Fibroblast of mammary gland (primary cell): ENCODE measurements around the gene SPTLC2.
A peak's percentile ranks its signal among the peaks of the same experiment; 100 is the strongest.

Experiments used
- DNase-seq: peaks from one replicate; pipeline ENCODE4 v3.0.0-alpha.2; 2010; ENCODE audit warnings: low read depth
- H3K4me3 ChIP-seq: 2 replicates; pipeline ENCODE4 v1.5.1; 2011; ENCODE audit warnings: low read depth, mild to moderate bottlenecking, low read length, moderate library complexity; ENCODE audit not compliant: control insufficient read depth
- TF ChIP-seq, protein P1 (sequence below): conservative IDR thresholded peaks from 2 replicates; pipeline ENCODE4 v1.5.1; 2011; ENCODE audit warnings: low read depth, low read length, inconsistent platforms; ENCODE audit not compliant: control insufficient read depth, insufficient read depth

SPTLC2 gene

DNA sequence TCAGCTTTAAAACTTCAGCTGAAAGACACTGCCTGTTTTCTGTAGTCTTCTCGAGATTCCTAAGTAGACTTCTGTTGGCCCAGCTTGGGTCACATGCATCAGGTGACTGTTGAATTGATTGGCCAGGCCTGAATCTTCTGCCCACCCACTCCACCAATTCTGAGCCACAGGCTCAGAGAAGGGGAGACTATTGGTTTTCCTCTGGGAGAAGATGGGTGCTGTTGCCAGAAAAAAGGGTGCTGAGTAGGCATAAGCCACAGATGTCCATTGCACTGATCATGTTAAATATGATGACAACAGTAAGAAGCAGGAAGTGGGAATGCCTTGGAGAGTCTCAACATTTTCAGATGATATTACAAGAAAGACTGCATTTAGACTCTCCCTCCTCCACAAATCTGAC lies 6.8 kb upstream of the SPTLC2 start:
- no peak for DNase-seq
- TF ChIP-seq, protein P1, sequence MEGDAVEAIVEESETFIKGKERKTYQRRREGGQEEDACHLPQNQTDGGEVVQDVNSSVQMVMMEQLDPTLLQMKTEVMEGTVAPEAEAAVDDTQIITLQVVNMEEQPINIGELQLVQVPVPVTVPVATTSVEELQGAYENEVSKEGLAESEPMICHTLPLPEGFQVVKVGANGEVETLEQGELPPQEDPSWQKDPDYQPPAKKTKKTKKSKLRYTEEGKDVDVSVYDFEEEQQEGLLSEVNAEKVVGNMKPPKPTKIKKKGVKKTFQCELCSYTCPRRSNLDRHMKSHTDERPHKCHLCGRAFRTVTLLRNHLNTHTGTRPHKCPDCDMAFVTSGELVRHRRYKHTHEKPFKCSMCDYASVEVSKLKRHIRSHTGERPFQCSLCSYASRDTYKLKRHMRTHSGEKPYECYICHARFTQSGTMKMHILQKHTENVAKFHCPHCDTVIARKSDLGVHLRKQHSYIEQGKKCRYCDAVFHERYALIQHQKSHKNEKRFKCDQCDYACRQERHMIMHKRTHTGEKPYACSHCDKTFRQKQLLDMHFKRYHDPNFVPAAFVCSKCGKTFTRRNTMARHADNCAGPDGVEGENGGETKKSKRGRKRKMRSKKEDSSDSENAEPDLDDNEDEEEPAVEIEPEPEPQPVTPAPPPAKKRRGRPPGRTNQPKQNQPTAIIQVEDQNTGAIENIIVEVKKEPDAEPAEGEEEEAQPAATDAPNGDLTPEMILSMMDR: no peak
- no peak overlapping the region for H3K4me3 ChIP-seq

DNA sequence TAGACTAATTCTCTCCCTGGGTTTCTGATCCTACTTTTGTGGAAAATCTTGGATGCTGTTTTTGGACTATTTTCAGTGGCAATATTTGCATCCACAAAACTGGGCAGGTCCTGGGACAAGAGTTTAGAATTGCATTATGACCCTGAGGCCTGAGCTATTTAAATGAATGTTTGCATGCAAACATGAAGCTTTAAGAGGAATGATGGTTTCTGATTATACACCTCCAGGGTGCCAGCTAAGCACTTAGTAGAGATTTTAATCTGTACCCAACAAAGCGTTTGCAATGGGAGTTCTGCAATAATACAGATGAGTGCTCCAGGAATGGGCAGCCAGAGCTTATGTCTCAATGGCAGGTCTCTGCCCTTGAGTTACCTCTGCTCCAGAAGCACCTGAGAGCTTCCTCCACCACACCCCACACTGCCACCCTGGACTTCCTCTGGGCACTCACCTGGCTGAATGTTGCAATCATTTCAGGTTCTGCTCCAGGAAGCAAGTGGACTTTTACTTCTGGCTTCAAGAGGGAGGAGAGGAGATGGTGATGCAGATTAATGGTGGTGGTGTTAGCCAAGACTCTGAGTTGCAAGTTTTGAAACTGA lies 6.0 kb upstream of the SPTLC2 start:
- H3K4me3 ChIP-seq: no peak overlapping the region
- TF ChIP-seq, protein P1: no peak
- no peak for DNase-seq

DNA sequence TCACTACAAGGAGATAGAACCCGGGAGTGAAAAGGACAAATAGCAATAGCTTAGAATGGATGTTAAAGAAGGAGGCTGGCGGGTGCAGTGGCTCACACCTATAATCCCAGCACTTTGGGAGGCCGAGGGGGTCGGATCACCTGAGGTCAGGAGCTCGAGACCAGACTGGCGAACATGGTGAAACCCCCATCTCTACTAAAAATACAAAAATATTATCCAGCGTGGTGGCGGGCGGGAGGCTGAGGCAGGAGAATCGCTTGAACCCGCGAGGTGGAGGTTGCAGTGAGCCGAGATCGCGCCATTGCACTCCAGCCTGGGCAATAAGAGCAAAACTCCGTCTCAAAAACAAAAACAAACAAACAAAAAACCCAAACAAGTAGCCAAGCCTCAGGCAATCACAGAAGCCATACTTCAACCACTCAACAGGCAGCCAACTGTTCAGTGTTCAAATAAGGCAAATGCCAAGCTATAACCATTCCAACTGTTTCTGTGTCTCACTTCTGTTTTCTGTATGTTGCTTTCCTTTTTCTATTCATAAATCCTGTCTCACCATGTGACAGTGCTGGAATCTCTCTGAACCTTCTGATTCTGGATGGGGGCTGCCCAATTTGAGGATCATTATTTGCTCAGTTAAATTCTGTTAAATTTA lies 3.9 kb upstream of the SPTLC2 start:
- H3K4me3 ChIP-seq: no peak overlapping the region
- TF ChIP-seq, protein P1: no peak
- no peak for DNase-seq

DNA sequence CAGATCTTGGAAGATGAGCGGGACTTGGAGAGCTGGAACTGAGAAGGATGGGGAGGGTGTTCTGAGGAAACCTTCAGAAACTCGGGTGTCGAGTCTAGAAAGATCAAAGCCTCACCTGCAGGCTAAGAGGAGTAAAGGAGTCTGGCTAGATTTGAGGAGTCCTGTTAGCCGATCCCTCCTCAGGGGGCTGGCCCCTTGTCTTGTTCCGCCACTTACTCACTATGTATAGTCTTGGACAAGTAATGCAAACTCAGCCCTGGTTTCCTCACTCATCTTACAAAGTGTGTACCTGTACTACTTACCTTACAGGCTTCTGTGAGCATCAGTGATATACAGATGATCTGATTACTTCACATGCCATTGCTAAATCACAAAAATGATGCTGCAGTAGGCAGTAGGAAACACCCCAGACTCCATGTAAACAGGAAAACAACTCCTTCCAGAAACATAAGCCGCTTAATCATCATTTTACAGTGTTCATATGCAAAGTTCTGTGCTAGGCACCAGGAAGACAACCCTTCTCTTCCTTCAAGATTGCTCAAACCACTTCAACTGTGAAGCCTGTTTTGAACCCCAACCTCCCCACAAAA lies 2.0 kb upstream of the SPTLC2 start:
- TF ChIP-seq, protein P1: no peak
- no peak for DNase-seq
- H3K4me3 ChIP-seq: no peak overlapping the region

DNA sequence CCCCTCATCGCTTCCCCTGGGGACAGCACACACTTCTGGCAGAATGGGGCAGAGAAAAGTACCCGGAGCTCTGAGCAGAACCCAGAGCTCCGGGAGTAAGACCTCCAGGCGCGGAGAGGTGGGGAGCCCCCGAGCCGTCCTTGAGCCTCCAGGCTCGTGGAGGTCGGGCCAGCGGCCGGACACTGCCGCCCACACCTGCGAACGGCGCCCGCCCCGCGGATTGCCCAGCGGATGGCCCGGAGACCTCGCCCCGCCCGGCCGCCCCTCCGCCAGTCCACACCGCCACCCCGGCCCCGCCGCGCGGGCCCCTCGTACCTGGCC lies 344 bp downstream of the SPTLC2 start:
- H3K4me3 ChIP-seq: peak overlapping the region; percentile 91
- DNase-seq: no peak
- TF ChIP-seq, protein P1: no peak

DNA sequence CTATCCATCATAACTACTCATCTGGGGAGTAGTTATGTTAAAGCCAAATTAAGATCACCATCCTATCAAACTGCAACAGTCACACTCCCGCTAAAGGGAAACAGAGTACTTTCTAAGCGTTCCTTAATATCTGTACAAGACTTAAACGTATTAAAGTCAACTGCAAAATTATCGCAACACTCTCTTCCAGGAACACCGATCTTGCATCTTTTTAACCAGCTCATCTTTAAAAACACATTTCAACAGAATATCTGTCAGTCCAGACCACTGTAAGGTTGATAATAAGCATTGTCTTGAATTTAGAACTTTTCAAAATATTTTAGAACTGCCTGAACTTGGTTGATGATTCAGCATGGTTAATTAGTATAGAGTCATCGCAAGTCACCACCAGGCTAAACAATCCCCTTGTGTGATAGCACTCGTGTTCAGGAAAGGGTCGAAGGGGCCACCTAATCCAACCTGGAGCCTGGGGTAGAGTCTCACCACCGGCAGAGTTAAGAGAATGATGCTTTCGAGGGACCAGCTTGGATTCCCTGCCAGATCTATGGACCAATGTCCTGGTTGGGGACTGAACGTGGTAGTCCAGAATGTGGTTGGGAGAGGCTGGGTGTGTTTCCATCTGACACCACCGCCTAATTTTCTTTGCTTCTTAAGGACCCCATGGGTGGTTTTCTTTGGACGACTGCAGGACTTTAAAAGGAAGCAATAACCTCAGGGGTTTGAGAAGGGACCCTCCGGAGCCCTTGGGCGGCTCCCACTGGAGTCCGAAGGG lies 890 bp downstream of the SPTLC2 start:
- H3K4me3 ChIP-seq: peak overlapping the region; percentile 91
- TF ChIP-seq, protein P1: no peak
- peak; percentile 52 for DNase-seq
